GM19468 (cell line): ENCODE measurements around the gene RNF115.
"Not testable (repeated sequence)": the region's sequence is repeated elsewhere in the genome, so short reads cannot be mapped to it uniquely, and the experiment has no call there.

Experiments used
- ATAC-seq: cut with Tn5 transposase; IDR thresholded peaks from one replicate; pipeline ENCODE4 v1.9.1; 2021; ENCODE audit warnings: mild to moderate bottlenecking, moderate library complexity, moderate number of reproducible peaks; ENCODE audit not compliant: unreplicated experiment; ENCODE audit errors: extremely low read depth

RNF115 gene

GRCh38 chr1:145747398-145748247, 76.3 kb downstream of the RNF115 start:
- no peak for ATAC-seq

- ATAC-seq: no peak
Observed at GRCh38 chr1:145740269-145740668, 83.6 kb downstream of the RNF115 start.

GRCh38 chr1:145736191-145736590, 87.7 kb downstream of the RNF115 start:
- no peak for ATAC-seq

- ATAC-seq: no peak
Observed at GRCh38 chr1:145730900-145731299, 93.0 kb downstream of the RNF115 start.

- ATAC-seq: no peak
Observed at GRCh38 chr1:145730467-145730866, 93.4 kb downstream of the RNF115 start.

GRCh38 chr1:145729666-145730436, 94.0 kb downstream of the RNF115 start:
- no peak for ATAC-seq

- no peak for ATAC-seq
Observed at GRCh38 chr1:145729196-145729595, 94.7 kb downstream of the RNF115 start.

GRCh38 chr1:145726193-145726592, 97.7 kb downstream of the RNF115 start:
- not testable (repeated sequence) for ATAC-seq

GRCh38 chr1:145720878-145721671, 102.8 kb downstream of the RNF115 start:
- ATAC-seq: no peak

GRCh38 chr1:145720556-145720877, 103.4 kb downstream of the RNF115 start:
- ATAC-seq: no peak

- no peak for ATAC-seq
Observed at GRCh38 chr1:145719230-145720079, 104.4 kb downstream of the RNF115 start, which contains the start of gene CD160. CD160 (plus strand) TSS chr1:145719499; CDS start chr1:145728328, 8,829 bp downstream.

- not testable (repeated sequence) for ATAC-seq
Observed at GRCh38 chr1:145718465-145718864, 105.4 kb downstream of the RNF115 start.

- no peak for ATAC-seq
Observed at GRCh38 chr1:145717833-145718232, 106.1 kb downstream of the RNF115 start.

- no peak for ATAC-seq
Observed at GRCh38 chr1:145716641-145717345, 107.1 kb downstream of the RNF115 start.

GRCh38 chr1:145714524-145715111, 109.3 kb downstream of the RNF115 start:
- no peak for ATAC-seq

- ATAC-seq: no peak
Observed at GRCh38 chr1:145711213-145711651, 112.7 kb downstream of the RNF115 start.

GRCh38 chr1:145710291-145711027, 113.4 kb downstream of the RNF115 start:
- ATAC-seq: no peak

- no peak for ATAC-seq
Observed at GRCh38 chr1:145708063-145708462, 115.8 kb downstream of the RNF115 start.
